K562 (cell line): ENCODE results near the gene FIBP. TPM values are rescaled to one million over a fixed set of nuclear protein-coding genes. Genes with fewer than 3 reads are reported as not detected.

ENCODE experiments used
- BRCA1 ChIP-seq, 2 experiments: fragments of 450-650 bp in 1 of 2; sonication (generic) in 1 of 2; formaldehyde crosslinking in 1 of 2; IDR thresholded peaks; 2 replicates each; pipeline versions ENCODE4 v1.5.0 to v1.6.1; 2017 to 2020; ENCODE audit warnings: mild to moderate bottlenecking in 1 of 2, missing genetic modification reagents in 1 of 2
- CBFA2T2 ChIP-seq: fragments of 450-650 bp; conservative IDR thresholded peaks from 2 replicates; pipeline ENCODE4 v1.6.1; 2017; ENCODE audit warnings: mild to moderate bottlenecking
- CCNT2 ChIP-seq: IDR thresholded peaks from 2 replicates; pipeline ENCODE4 v1.6.1; 2011; ENCODE audit warnings: borderline replicate concordance, low read depth, mild to moderate bottlenecking, moderate library complexity, mixed read lengths, low read length; ENCODE audit not compliant: insufficient read length; ENCODE audit errors: extremely low read depth
- CTCFL ChIP-seq: IDR thresholded peaks from 2 replicates; pipeline ENCODE4 v1.6.1; 2011; ENCODE audit warnings: borderline replicate concordance, low read depth, mild to moderate bottlenecking, moderate library complexity, low read length; ENCODE audit not compliant: insufficient read depth, poor library complexity, severe bottlenecking
- GTF2F1 ChIP-seq: IDR thresholded peaks from 2 replicates; pipeline ENCODE4 v1.6.1; 2011; ENCODE audit warnings: low read depth, low read length, improper control_type of control experiment
- MAFF ChIP-seq: IDR thresholded peaks from 2 replicates; pipeline ENCODE4 v1.6.1; 2012; ENCODE audit warnings: low read length, improper control_type of control experiment
- MAFG ChIP-seq: fragments of 450-650 bp; conservative IDR thresholded peaks from 2 replicates; pipeline ENCODE4 v1.6.1; 2016; ENCODE audit warnings: missing genetic modification characterization, missing compliant biosample characterization
- MLLT1 ChIP-seq, 2 experiments: fragments of 450-650 bp; IDR thresholded peaks; 2 replicates each; pipeline ENCODE4 v1.6.1; 2016
- MTF1 ChIP-seq: fragments of 250-450 bp; sonication (Bioruptor Pico); IDR thresholded peaks from 2 replicates; pipeline ENCODE4 v1.9.0; 2021; ENCODE audit warnings: moderate library complexity, mild to moderate bottlenecking, inconsistent platforms, borderline replicate concordance
- MYNN ChIP-seq, 2 experiments: sonication (generic); formaldehyde crosslinking in 1 of 2; IDR thresholded peaks; 2 replicates each; pipeline versions ENCODE4 v1.5.0 to v1.6.1; 2016 to 2020; ENCODE audit warnings: antibody characterized with exemption in 1 of 2, missing genetic modification reagents in 1 of 2
- NRF1 ChIP-seq, 2 experiments: fragments of 450-650 bp; IDR thresholded peaks in 1 of 2; conservative IDR thresholded peaks in 1 of 2; 2 replicates each; pipeline ENCODE4 v1.6.1; 2014; ENCODE audit warnings: mild to moderate bottlenecking in 2 of 2
- PYGO2 ChIP-seq: fragments of 450-650 bp; IDR thresholded peaks from 2 replicates; pipeline ENCODE4 v1.6.1; 2016; ENCODE audit warnings: mild to moderate bottlenecking, missing genetic modification characterization, moderate library complexity, missing compliant biosample characterization
- RAD51 ChIP-seq: fragments of 450-650 bp; IDR thresholded peaks from 2 replicates; pipeline ENCODE4 v1.7.1; 2016; ENCODE audit warnings: low read depth, mild to moderate bottlenecking, borderline replicate concordance
- RBFOX2 ChIP-seq: fragments of 200-400 bp; formaldehyde crosslinking; IDR thresholded peaks from 2 replicates; pipeline ENCODE4 v1.6.1; 2017; ENCODE audit warnings: low read depth, mild to moderate bottlenecking, low read length, moderate library complexity
- RBM25 ChIP-seq: fragments of 200-400 bp; formaldehyde crosslinking; IDR thresholded peaks from 2 replicates; pipeline ENCODE4 v1.6.1; 2018; ENCODE audit warnings: low read length, low read depth, moderate library complexity; ENCODE audit not compliant: severe bottlenecking
- STAG1 ChIP-seq: sonication (generic); formaldehyde crosslinking; IDR thresholded peaks from 2 replicates; pipeline ENCODE4 v1.5.0; 2020; ENCODE audit warnings: missing genetic modification reagents, borderline replicate concordance
- STAT6 ChIP-seq: sonication (generic); formaldehyde crosslinking; IDR thresholded peaks from 2 replicates; pipeline ENCODE4 v1.8.1; 2023; ENCODE audit warnings: mild to moderate bottlenecking, missing genetic modification reagents
- ZC3H4 ChIP-seq: sonication (generic); formaldehyde crosslinking; IDR thresholded peaks from 2 replicates; pipeline ENCODE4 v1.9.0; 2021; ENCODE audit warnings: missing genetic modification reagents, borderline replicate concordance
- ZFX ChIP-seq: sonication (generic); formaldehyde crosslinking; IDR thresholded peaks from 2 replicates; pipeline ENCODE4 v1.8.0; 2022; ENCODE audit warnings: mild to moderate bottlenecking, missing genetic modification reagents, moderate library complexity
- ZNF146 ChIP-seq: IDR thresholded peaks from one replicate; pipeline ENCODE4 v1.6.1; 2018; ENCODE audit warnings: missing compliant biosample characterization; ENCODE audit not compliant: unreplicated experiment
- ZNF316 ChIP-seq: fragments of 450-650 bp; IDR thresholded peaks from 2 replicates; pipeline ENCODE4 v1.6.1; 2016
- ZNF384 ChIP-seq: IDR thresholded peaks from 2 replicates; pipeline ENCODE4 v1.6.1; 2012; ENCODE audit warnings: low read depth, low read length, improper control_type of control experiment
- ZNF551 ChIP-seq: fragments of 250-450 bp; sonication (Bioruptor Pico); IDR thresholded peaks from 2 replicates; pipeline ENCODE4 v1.5.0; 2021; ENCODE audit warnings: mild to moderate bottlenecking, moderate library complexity
- polyA plus RNA-seq, 8 experiments: library from polyadenylated mRNA; depleted of rRNA in 4 of 8; stranded (reverse) in 5 of 8; unstranded in 3 of 8; fragments of >200 nt; fragmentation: Nextera tagmentation in 2 of 8; fragmentation: Illumina TruSeq in 1 of 8; extraction: Ambion mirVana in 2 of 8; extraction: Trizol in 1 of 8; gene quantifications; 2 replicates each; pipeline versions ENCODE4 v1.2.1 to v1.2.3, GENCODE V29; 2011 to 2014; ENCODE audit warnings: inconsistent platforms in 1 of 8, missing spikeins in 1 of 8
- total RNA-seq, 7 experiments: library from RNA; depleted of rRNA in 6 of 7; stranded (reverse); fragments of >200 nt in 6 of 7; fragmentation: Illumina TruSeq in 2 of 7; extraction: Trizol in 2 of 7; gene quantifications; 2 replicates each; pipeline versions ENCODE4 v1.2.1 to v1.2.3, GENCODE V29; 2011 to 2021; ENCODE audit warnings: low replicate concordance in 1 of 7

The FIBP gene
- total and polyA plus RNA-seq, 9 of the 15 experiments (the other 6 are each of a cell fraction or from before 2014, with no cell fraction given): 41.2 to 79.2 (median 48.6) TPM

GRCh38 chr11:65915821-65916251 lies 27.6 kb upstream of the FIBP start (continued):
- TF ChIP-seq ZC3H4 (CRISPR knock-in tag) (no peak), MLLT1 (IDR thresholded peaks at IDR 0.05) (no peak), ZNF316 (peak; percentile 60), MAFF (no peak), RAD51 (no peak), ZNF551 (no peak), CBFA2T2 (no peak), CCNT2 (peak; percentile 24), MTF1 (CRISPR knock-in tag) (no peak), BRCA1 (IDR thresholded peaks at IDR 0.05) (no peak), BRCA1 (CRISPR knock-in tag; IDR thresholded peaks at IDR 0.05) (no peak), ZNF384 (no peak), MAFG (peak; percentile 24; the same call in 1 of the 2 replicates), ZNF146 (CRISPR knock-in tag) (no peak), CTCFL (no peak), GTF2F1 (no peak), RBFOX2 (no peak; the same call in 1 of the 2 replicates), STAG1 (CRISPR knock-in tag) (no peak), MYNN (IDR thresholded peaks at IDR 0.05) (peak; percentile 48; the same call in 1 of the 2 replicates), MYNN (CRISPR knock-in tag; IDR thresholded peaks at IDR 0.05) (no peak), RBM25 (no peak), STAT6 (CRISPR knock-in tag) (no peak), PYGO2 (tag) (no peak), NRF1 (conservative IDR thresholded peaks at IDR 0.05 in 1 of 2, IDR thresholded peaks at IDR 0.05 in 1 of 2) (no peak), ZFX (no peak)
